GM19238 (cell line): ENCODE measurements around the gene MAP3K13.
"Not testable (repeated sequence)": the region's sequence is repeated elsewhere in the genome, so short reads cannot be mapped to it uniquely, and the experiment has no call there.

Experiments used
- DNase-seq: peaks from one replicate; pipeline ENCODE4 v3.0.0; 2011; ENCODE audit warnings: low spot score; ENCODE audit not compliant: insufficient read length

Gene MAP3K13

GRCh38 chr3:185397676-185398075, 34.7 kb downstream of the MAP3K13 start:
- no peak for DNase-seq

- no peak for DNase-seq
Observed at GRCh38 chr3:185399737-185400667, 37.1 kb downstream of the MAP3K13 start.

- no peak for DNase-seq
Observed at GRCh38 chr3:185400866-185401265, 37.9 kb downstream of the MAP3K13 start.

GRCh38 chr3:185401319-185401955, 38.5 kb downstream of the MAP3K13 start:
- no peak for DNase-seq

GRCh38 chr3:185402561-185402960, 39.6 kb downstream of the MAP3K13 start:
- DNase-seq: no peak

GRCh38 chr3:185403002-185403401, 40.1 kb downstream of the MAP3K13 start:
- no peak for DNase-seq

DNA sequence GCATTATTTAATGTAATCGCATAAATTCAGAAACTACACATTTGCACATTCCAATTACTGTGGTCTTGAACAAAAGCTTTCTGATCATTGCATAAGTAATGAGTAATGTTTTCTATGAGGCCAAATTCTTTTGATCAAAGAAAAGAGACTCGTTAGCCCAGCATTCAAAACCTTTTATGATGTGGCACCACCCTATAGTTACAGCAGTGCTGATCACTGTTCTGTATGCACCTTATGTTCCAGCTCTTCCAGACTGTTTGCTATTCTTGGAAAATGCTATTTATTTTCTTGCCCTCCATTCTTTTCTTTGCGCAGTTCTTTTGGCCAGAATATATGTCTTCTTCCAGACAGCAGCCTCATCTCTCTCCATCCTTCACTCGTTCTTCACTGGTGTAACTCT, 42.3 kb downstream of the MAP3K13 start:
- no peak for DNase-seq

- no peak for DNase-seq
Observed at GRCh38 chr3:185405664-185406063, 42.7 kb downstream of the MAP3K13 start.

DNA sequence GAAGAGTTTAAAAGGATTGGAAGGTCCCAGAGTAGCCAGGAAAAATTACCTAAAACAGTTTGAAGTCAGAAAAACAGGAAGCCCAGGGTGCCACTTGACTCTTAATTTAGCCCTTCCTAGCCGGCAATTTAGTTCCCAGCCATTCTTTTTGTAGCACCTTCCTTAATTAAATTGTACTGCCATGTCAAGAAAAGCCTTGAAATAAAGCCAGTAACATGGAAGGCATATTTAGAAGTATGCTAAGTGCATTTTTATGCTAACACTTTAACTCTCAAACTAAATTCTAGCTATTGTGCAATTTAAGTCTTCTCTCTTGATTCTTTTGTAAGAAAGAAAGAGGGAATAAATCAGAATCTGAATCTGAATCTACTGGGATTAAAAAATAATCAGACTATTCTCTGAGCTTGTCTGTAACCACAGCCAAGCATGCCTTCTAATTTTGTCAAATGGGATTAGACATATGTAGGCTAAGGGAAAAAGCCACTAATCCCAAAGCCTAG, 43.2 kb downstream of the MAP3K13 start:
- DNase-seq: no peak

DNA sequence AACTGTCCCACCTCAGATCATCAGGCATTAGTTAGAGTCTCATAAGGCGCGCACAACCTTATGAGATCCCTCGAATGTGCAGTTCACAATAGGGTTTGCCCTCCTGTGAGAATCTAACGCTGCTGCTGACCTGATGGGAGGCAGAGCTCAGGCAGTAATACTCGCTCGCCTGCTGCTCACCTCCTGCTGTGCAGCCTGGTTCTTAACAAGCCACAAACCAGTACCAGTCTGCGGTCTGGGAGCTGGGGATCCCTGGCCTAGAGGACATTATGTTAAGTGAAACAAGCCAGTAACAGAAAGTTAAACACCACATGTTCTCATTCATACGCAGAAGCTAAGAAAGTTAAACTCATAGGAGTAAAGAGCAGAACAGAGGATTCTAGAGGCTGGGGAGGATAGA, 47.0 kb downstream of the MAP3K13 start:
- DNase-seq: no peak

DNA sequence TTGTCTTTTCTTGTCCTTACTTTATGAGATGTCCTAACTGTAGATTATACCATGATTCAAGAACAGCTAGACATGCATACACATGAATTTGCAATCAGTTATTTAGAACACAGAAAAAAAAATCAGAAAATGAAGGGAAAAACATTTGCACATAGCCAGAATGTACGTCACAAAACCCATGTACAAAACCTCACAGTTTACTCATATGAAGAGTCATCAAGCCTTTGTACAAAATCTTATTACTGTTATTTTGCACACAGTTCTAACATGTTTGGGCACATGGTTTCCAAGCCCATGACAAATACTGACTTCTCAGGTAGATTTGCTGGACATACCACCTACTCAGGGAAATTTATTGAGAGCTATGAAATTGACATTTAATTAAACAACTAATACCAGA, 48.2 kb downstream of the MAP3K13 start:
- DNase-seq: no peak

- no peak for DNase-seq
Observed at GRCh38 chr3:185416513-185416912, 53.6 kb downstream of the MAP3K13 start.

GRCh38 chr3:185418561-185418977, 55.6 kb downstream of the MAP3K13 start:
- not testable (repeated sequence) for DNase-seq

- no peak for DNase-seq
Observed at GRCh38 chr3:185420762-185421161, 57.8 kb downstream of the MAP3K13 start.

- DNase-seq: no peak
Observed at GRCh38 chr3:185421577-185422232, 58.8 kb downstream of the MAP3K13 start.

DNA sequence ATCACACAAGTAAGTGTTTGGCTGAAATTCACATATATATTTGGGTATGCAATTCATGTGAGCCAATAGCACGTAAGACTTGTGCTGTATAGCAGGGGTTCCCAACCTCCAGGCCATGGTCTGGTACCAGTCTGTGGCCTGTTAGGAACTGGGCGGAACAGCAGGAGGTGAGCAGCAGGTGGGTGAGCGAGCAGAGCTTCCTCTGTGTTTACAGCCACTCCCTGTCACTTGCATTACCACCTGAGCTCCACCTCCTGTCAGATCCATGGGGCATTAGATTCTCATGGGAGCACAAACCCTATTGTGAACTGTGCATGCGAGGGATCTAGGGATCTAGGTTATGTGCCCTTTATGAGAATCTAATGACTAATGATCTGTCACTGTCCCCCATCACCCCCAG, 59.7 kb downstream of the MAP3K13 start:
- no peak for DNase-seq

DNA sequence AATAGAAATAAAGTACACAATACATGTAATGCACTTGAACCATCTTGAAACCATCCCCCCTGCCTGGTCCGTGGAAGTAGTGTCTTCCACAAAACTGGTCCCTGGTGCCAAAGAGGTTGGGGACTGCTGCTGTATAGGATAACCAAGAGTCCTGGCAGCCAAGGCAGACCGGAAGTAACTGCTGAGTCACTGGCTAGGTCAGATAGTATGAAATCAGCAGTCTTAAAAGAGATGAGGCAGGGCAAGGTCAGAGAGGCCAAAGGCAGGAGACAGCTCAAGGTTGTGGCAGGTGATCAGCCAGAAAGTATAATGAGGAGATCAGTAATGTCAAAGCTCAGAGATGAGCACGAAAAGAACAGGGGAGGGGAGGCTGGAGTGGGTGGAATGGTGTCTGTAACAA, 60.2 kb downstream of the MAP3K13 start:
- no peak for DNase-seq

- DNase-seq: no peak
Observed at GRCh38 chr3:185424435-185424834, 61.5 kb downstream of the MAP3K13 start.

- no peak for DNase-seq
Observed at GRCh38 chr3:185430375-185430774, 67.4 kb downstream of the MAP3K13 start.

- no peak for DNase-seq
Observed at GRCh38 chr3:185439745-185440466, 77.0 kb downstream of the MAP3K13 start.

- no peak for DNase-seq
Observed at GRCh38 chr3:185442031-185442430, 79.1 kb downstream of the MAP3K13 start.
